HG03060 (cell line): ENCODE results near the gene KCNG2.

ENCODE experiments used
- ATAC-seq: cut with Tn5 transposase; IDR thresholded peaks from one replicate; pipeline ENCODE4 v1.9.1; 2021; ENCODE audit warnings: low read depth, moderate number of reproducible peaks; ENCODE audit not compliant: unreplicated experiment

Gene KCNG2

DNA sequence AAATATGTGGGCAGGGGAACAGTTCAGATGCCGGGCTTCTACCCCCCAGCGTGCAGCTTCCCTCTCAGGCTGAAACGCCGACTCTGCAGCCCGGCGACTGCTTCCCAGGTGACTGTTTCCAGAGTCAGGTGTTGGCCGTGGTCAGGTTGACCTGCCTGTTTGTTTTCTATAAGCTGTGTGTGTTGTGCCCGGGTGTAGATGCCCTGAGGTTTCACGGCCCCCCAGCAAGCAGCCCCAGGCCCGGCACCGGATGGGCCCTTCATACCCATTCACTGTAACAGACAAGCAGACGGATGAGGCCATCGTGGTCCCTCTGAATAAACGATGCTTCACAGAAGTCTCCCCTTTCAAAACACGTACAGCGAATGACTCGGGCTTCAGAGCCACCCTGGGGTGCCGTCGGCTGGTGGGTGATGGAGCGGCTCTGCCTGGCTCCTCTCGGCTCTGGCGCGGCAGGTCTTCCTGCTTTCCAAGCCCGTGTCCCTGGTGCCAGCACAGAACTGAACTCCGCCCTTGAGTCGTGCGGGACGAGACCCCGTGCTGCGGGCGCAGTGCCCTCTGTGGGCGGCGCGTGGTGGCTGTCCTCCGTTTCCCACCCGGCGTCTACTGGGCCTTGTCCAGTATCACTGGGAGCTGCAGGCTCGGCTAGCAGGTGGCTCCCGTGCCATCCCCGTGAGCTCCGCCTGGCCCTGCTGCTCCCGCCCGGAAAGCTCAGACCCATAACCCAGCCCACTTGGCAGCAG, 15.0 kb upstream of the KCNG2 start:
- no peak for ATAC-seq

GRCh38 chr18:79784071-79784913, 13.4 kb upstream of the KCNG2 start:
- ATAC-seq = no peak

- ATAC-seq = no peak
These were observed 12.6 kb upstream of the KCNG2 start for GRCh38 chr18:79784965-79785770.

DNA sequence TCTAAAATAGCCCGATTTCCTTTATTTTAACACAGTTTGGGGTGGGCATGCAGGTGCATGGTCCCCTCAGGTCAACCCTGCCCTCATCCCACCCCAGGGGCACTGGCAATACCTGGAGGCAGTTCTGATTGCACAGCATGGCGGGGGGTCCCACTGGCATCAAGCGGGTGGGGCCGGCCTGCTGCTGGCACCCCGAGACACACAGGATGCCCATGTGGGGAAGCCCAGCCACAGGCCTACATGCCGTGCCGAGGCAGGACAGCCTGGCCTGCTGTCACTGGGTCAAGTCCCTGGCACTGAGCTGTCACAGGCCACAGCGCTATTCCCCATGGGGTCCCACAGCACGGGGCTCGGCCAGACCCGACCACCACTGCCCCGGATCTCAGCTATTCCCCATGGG, 11.9 kb upstream of the KCNG2 start:
- no peak for ATAC-seq

GRCh38 chr18:79786304-79786703, 11.4 kb upstream of the KCNG2 start:
- ATAC-seq = no peak

- no peak for ATAC-seq
These were observed 10.8 kb upstream of the KCNG2 start for GRCh38 chr18:79786786-79787526.

DNA sequence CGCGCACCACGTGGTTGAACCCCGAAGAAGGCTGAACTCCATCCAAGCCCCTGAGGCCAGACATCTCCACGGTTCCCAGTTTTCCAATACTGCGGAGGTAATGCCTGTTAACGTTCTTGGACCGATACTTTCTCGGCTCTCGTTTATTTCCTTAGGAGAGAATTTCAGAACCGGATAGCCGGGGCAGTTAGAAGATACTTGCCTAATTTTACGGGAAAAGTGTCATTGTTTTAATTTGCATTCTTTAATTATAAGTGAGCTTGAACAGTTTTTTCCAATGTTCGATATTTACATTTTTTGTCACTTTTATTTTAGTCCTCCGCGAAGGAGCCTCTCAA, 10.2 kb upstream of the KCNG2 start:
- no peak for ATAC-seq

DNA sequence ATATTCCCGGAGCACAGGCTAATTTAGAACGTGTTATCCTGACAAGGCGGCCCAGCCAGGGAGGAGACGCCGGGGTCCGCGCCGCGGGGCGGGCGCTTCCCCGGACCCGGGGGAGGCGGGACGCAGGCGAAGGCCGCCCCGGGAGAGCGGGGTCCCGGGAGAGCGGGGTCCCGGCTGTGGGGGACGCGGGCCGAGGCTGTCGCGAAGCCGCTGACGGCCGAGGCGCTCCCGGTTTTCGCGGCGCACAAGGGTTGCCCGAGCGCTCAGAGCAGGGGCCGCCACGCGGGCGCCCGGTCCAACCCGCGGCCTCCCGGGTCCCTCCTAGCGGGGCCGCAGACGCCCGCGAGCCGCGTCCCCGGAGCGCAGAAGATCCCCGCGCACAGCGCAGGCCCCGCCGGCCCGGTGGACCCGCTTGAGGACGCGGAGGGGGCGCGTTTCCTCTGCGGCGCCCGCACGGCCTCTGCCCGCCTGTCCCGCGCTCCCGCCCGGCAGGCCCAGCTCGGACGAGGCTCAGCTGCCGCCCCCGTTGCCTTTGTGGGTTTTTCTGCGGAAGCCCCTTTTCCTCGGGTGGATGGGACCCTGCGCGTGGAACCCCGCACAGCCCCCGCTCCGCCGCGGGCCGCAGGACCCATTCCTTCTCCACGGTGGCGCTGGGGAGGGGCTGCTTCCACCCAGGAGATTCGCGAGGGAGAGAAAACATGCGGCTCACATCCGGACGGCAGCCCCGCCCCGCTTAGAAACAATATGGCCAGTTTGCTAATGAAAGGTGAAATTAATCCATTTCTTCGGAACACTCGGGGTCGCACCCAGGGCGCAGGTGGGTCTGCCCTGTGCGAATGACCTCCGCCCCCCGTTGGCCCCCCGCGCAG, 9.6 kb upstream of the KCNG2 start:
- ATAC-seq = no peak

- no peak for ATAC-seq
These were observed 9.0 kb upstream of the KCNG2 start for GRCh38 chr18:79788734-79789085.

- no peak for ATAC-seq
These were observed 8.4 kb upstream of the KCNG2 start for GRCh38 chr18:79789091-79789891.

GRCh38 chr18:79789901-79790890, 7.5 kb upstream of the KCNG2 start:
- no peak for ATAC-seq

DNA sequence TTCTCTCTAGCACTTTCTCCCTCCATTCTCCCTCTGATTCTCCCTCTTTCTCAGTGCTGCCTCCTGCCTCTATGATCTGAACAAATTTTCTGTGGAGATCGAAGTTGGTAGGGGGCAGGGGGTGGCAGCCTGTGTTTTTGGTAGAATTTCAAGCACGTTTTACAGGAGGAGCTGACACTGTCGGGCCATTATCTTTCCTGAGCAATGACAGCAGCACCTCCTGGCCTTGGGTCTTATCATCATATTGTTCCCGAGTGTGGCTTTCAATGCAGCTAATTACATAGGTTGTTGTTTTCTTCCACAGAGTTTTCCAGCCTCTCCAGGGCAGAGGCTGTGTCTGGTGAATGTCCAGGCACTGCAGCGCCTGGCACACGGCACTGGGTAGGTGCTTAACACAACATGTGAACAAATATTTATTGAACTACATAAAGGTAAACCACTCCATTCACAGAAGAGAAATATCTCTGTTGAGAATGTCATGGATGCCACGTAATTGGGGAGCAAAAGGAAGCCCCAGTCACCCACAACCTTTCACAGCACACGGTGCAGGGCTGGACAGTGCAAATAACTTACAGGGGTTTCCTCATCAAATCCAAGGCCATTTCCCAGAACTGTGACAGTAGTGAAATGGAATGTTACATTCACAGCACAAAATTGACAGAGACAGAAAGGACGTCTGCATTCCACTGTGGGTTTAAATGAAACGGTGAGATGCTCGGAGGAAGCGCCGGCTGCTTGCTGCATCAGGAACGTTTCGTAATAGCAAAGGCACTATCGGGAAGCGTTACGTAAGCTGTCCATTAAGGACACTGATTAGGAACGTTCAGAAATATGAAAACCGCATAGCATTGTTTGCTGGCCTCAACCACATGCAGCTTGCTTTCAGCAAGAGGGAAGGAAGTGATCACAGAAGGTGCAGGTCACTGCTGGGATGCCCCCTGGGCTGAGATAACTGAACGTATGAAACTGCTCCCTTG, 6.5 kb upstream of the KCNG2 start:
- no peak for ATAC-seq

DNA sequence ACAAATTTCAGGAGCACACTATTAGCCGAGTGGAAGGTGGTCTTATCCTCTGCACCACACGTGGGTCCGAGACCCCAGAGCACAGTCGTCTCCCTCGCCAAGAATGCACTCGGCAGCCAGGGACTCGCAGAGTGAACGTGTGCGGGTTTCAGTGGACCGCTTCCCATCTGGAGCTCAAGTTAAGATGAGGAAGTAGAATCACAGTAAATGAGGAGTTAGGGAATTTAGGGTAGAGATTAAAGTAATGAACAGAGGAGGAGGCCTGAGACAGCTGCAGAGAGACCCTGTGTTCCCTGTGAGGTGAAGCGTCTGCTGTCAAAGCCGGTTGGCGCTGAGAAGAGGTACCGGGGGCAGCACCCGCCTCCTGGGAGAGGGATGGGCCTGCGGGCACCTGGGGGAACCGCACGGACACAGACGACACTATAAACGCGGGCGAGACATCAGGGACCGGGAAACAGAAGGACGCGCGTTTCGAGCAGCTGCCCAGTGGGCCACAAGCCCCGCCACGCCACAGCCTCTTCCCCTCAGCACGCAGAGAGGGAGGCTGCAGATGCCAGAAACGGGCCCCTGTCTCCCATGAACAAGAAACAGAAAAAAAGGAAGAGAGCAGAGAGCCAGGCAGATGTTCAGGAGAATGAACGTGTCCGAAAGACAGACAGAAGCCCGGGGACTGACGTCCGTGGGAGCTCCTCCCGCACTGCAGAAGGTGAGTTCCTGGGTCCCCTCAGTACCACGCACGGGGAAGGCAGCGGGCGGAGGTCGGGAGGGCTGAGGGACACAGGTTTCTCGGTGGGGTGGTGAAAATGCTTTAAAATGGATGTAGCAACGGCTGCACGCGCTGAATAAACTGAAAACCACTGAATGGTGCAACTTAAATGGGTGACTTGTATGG, 5.4 kb upstream of the KCNG2 start:
- ATAC-seq = no peak

DNA sequence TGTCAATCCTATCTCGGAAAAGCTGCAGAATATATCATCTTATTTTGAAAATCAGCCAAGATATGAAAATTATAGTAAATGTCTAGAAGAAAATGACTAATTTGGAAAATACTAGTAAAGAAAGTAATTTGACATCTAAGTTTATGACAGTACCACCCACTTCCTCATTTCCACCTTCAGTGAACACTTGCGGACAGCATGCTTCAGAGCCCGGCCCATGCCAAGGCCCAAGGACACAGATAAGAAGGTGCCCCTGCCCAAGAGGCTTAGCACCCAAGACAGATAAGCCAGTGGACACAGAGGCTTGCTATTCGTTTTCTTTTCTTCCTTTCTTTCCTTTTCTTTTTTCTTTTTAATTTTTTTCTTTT, 4.8 kb upstream of the KCNG2 start:
- no peak for ATAC-seq

- no peak for ATAC-seq
These were observed 2.9 kb upstream of the KCNG2 start for GRCh38 chr18:79794846-79795245.

DNA sequence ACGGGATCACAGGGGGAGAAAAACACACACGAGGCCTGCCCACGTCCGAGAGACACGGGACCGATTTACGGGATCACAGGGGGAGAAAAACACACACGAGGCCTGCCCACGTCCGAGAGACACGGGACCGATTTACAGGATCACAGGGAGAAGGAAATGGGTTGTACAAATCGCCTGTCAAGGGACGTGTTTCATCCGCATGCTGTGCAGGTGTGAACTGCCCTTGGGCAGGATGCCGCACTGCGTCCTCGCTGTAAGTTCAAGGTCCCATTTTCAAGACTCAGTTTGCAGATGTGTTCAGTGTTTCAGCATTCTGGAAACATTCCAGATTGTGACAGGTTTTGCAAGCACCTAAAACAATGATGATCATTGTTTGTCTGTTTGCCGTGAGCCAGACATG, 2.3 kb upstream of the KCNG2 start:
- no peak for ATAC-seq
